NCI-H187 treated with DMSO at 0.1 percent for 48 hours (cell line): Measurements from ENCODE around the gene ARL15.
A peak's percentile ranks its signal among the peaks of the same experiment; 100 is the strongest.

Experiments
- DNase-seq: peaks from one replicate; lab custom pipeline; 2025; lab: John Stamatoyannopoulos, UW

Gene ARL15

GRCh38 chr5:54150841-54151240 is 159.5 kb downstream of the ARL15 start:
- no peak for DNase-seq

GRCh38 chr5:54148858-54149257 is 161.5 kb downstream of the ARL15 start:
- DNase-seq: peak; percentile 54

GRCh38 chr5:54148067-54148845 is 162.1 kb downstream of the ARL15 start:
- DNase-seq: no peak

- DNase-seq: no peak
Measured at GRCh38 chr5:54146916-54147315, 163.5 kb downstream of the ARL15 start.

- no peak for DNase-seq
Measured at GRCh38 chr5:54146390-54146789, 164.0 kb downstream of the ARL15 start.

GRCh38 chr5:54140247-54140840 is 170.0 kb downstream of the ARL15 start:
- no peak for DNase-seq

GRCh38 chr5:54136516-54137440 is 173.6 kb downstream of the ARL15 start:
- no peak for DNase-seq

- DNase-seq: no peak
Measured at GRCh38 chr5:54135042-54135441, 175.3 kb downstream of the ARL15 start.

GRCh38 chr5:54133917-54134316 is 176.5 kb downstream of the ARL15 start:
- no peak for DNase-seq

GRCh38 chr5:54120473-54120872 is 189.9 kb downstream of the ARL15 start:
- no peak for DNase-seq

- DNase-seq: no peak
Measured at GRCh38 chr5:54117957-54118356, 192.4 kb downstream of the ARL15 start.

GRCh38 chr5:54115735-54116403 is 194.5 kb downstream of the ARL15 start:
- DNase-seq: no peak

- DNase-seq: no peak
Measured at GRCh38 chr5:54113060-54113459, 197.3 kb downstream of the ARL15 start.

GRCh38 chr5:54109626-54110330 is 200.6 kb downstream of the ARL15 start:
- DNase-seq: no peak

GRCh38 chr5:54108136-54108535 is 202.2 kb downstream of the ARL15 start:
- DNase-seq: no peak

- no peak for DNase-seq
Measured at GRCh38 chr5:54103871-54104270, 206.5 kb downstream of the ARL15 start.

GRCh38 chr5:54098267-54098666 is 212.1 kb downstream of the ARL15 start:
- DNase-seq: no peak

GRCh38 chr5:54095969-54096368 is 214.4 kb downstream of the ARL15 start:
- DNase-seq: no peak

- no peak for DNase-seq
Measured at GRCh38 chr5:54094706-54095105, 215.7 kb downstream of the ARL15 start.

- DNase-seq: no peak
Measured at GRCh38 chr5:54093861-54094260, 216.5 kb downstream of the ARL15 start.

- no peak for DNase-seq
Measured at GRCh38 chr5:54093081-54093492, 217.3 kb downstream of the ARL15 start.
